HG02840 (cell line): ENCODE measurements around the gene PACSIN2.

Experiments used
- ATAC-seq: cut with Tn5 transposase; IDR thresholded peaks from one replicate; pipeline ENCODE4 v1.9.1; 2021; ENCODE audit warnings: mild to moderate bottlenecking, moderate library complexity, moderate number of reproducible peaks; ENCODE audit not compliant: unreplicated experiment, low FRiP score

The PACSIN2 gene

GRCh38 chr22:42994276-42994916 is 20.6 kb downstream of the PACSIN2 start:
- no peak for ATAC-seq

- no peak for ATAC-seq
Observed at GRCh38 chr22:42993651-42994275, 21.2 kb downstream of the PACSIN2 start.

DNA sequence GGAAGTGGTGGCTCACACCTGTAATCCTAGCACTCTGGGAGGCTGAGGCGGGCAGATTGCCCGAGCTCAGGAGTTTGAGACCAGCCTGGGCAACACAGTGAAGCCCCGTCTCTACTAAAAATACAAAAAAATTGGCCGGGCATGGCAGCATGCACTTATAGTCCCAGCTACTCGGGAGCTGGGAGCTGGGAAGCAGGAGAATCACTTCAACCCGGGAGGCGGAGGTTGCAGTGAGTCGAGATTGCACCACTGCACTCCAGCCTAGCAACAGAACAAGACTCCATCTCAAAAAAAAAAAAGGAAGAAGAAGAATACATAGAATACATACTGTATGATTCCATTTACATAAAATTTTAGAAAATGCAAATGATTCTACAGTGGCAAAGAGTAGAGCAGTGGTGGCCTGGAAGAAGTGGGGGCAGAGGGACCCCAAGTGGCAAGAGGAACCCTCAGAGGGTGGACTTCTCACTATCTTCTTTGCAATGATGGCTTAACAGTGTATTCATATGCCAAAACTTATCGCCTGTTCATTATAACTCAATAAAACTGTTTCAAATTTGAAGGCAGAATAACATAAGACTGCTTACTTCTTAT is 22.0 kb downstream of the PACSIN2 start:
- no peak for ATAC-seq

DNA sequence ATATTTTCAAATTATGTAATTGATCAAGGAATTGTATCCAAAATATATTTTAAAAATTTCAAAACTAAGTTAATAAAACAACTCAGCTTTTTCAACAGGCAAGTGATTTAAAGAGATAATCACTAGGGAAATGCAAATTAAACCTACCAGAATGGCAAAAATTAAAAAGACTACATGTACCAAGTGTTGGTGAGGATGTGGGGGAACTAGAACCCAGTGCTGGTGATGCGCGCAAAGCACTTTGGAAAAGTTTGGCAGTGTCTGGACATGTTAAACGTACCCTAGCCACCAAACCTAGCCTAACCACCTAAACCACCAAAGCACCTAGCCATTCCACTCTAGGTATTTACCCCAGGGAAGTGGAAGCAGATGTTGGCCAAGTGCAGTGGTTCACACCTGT is 22.9 kb downstream of the PACSIN2 start:
- no peak for ATAC-seq

- no peak for ATAC-seq
Observed at GRCh38 chr22:42991010-42991651, 23.8 kb downstream of the PACSIN2 start.

- no peak for ATAC-seq
Observed at GRCh38 chr22:42990131-42990838, 24.7 kb downstream of the PACSIN2 start.

DNA sequence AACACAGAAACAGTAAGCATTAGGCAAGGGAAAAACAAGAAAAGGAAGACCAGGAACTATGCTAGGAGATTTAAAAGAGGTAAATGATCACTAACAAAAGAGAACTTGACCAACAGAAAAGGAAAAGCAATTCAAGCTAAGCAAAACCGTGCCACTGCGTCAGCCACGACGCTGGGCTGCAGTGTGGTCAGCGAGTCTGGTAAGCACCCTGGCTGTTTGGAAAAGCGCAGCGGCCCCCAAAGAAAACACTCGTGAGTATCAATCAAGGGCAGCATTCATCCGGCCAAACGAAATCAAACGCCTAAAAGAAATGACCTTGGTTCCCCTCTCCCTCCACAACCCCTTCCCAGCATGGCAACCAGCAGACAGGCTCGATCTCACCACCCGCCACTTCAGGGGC is 28.8 kb downstream of the PACSIN2 start:
- no peak for ATAC-seq

DNA sequence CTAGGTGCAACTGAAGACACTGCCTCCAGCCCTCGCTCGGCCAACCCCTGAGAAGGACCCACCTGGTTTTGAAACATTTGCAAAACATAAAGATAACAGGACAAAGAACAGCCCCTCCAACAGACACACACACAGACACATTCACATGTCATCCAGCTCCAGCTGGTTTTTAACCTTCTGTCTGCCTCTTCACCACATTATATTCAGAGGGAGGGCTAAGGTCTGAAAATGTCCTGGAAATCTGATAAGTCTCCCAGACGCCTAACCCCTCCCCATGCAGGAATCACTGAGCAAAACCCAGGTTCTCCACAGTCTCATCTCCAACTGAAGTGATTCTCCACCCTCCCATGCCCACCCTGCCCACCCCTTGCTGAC is 29.4 kb downstream of the PACSIN2 start:
- ATAC-seq = no peak

DNA sequence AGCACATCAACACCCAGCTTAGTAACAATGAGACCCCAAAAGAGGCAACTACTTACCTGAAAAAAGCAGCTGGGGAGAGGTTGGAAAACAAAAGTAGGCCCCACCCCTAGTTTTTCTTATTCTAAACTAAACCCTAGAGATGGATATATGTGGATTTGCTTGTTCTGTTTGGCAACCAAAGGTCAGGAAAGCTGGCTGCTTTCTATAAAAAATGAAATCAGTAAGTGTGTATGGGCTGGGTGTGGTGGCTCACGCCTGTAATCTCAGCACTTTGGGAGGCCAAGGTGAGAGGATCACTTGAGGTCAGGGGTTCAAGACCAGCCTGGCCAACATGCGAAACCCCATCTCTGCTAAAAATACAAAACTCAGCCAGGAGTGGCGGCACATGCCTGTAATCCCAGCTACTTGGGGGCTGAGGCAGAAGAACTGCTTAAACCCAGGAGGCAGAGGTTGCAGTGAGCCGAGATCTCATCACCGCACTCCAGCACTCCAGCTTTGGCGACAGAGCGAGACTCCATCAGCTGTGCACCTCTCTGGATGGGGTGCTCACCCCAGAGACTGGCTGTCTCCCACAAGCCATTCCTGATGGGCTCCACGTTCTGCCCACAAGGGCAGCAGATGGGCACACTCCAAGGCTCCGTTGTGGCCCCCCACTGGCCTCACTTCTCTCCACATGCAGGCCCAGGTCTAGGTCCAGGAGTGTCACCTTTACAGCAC is 30.0 kb downstream of the PACSIN2 start:
- ATAC-seq = no peak

DNA sequence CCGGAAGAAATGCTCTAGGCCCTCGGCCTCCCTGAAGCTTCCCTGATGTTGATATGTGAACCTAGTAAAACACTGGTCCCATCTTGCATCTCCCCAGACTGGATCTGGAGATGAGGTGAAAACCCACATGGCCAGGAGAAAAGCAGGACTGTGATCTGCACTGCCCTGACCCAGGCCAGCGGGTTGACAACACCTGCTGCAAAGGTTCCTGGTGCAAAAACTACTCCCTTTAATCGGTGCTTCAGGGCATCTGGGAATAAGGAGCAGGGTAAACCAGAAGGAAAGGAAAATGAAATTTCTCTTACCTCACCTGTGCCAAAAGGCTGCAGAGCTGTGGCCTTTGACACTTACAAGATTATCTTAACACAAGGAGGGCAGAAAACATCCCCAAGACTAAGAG is 30.6 kb downstream of the PACSIN2 start:
- ATAC-seq = no peak

- no peak for ATAC-seq
Observed at GRCh38 chr22:42983470-42983869, 31.5 kb downstream of the PACSIN2 start.

- no peak for ATAC-seq
Observed at GRCh38 chr22:42979606-42980005, 35.3 kb downstream of the PACSIN2 start.

DNA sequence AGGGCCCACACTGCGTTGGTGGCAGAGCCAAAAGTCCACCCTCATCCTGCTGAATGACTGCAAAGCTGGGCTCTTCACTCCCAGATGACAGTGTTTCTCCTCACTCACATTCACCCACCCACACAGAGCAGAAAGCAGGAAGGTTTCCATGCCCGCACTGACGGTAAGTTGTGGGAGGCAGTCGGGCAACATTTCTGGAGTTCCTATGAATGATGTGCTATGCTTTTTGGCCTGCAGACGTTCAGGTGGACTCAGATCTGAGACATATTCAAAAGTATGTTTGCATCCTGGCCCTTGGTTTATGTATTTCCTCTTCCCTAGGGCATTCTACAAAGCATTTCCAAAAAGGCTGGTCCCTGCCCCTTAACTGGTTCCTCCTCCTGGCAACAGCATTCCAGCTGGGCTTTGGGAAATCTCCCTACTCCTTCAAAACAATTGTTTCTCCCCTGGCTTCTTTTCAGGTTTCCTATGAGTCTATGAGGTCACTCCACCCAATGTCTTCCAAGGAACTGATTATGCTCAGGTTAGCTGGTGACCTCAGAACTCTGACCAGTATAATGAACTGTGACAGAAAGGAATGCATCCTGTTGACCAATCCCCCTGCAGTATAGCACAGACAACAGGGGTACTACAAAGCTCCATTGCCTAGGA is 36.4 kb downstream of the PACSIN2 start:
- no peak for ATAC-seq

DNA sequence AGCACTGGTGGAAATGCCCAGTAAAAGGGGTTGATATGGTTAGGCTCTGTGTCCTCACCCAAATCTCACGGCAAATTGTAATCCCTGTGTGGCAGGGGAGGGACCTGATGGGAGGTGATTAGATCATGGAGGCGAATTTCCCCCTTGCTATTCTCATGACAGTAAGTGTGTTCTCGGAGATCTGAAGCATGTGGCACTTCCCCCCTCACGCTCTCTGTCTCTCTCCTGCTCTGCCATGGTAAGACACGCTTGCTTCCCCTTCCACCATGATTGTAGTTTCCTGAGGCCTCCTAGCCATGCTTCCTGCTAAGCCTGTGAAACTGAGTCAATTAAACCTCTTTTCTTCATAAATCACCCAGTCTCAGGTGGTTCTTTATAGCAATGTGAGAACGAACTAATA is 37.4 kb downstream of the PACSIN2 start:
- no peak for ATAC-seq

- ATAC-seq = no peak
Observed at GRCh38 chr22:42976217-42976933, 38.6 kb downstream of the PACSIN2 start.

GRCh38 chr22:42974223-42974622 is 40.7 kb downstream of the PACSIN2 start:
- no peak for ATAC-seq

GRCh38 chr22:42973536-42973881 is 41.4 kb downstream of the PACSIN2 start:
- ATAC-seq = no peak

- ATAC-seq = no peak
Observed at GRCh38 chr22:42972649-42973535, 42.1 kb downstream of the PACSIN2 start.
